Measurements from ENCODE around the gene KIAA0586.
"Not testable (repeated sequence)": the region's sequence is repeated elsewhere in the genome, so short reads cannot be mapped to it uniquely, and the experiment has no call there.

Gene KIAA0586

GRCh38 chr14:58464652-58465051, 37.1 kb downstream of the KIAA0586 start:
- DNase-seq (ENCODE audit: low read depth in 2 of 2) = no peak

GRCh38 chr14:58465421-58465820, 37.9 kb downstream of the KIAA0586 start:
- no peak for DNase-seq (ENCODE audit: low read depth in 2 of 2)

GRCh38 chr14:58466459-58466858, 38.9 kb downstream of the KIAA0586 start:
- DNase-seq (ENCODE audit: low read depth in 2 of 2) = no peak

- DNase-seq (ENCODE audit: low read depth in 2 of 2) = no peak
Measured at GRCh38 chr14:58467575-58467974, 40.1 kb downstream of the KIAA0586 start.

GRCh38 chr14:58469309-58469708, 41.8 kb downstream of the KIAA0586 start:
- no peak for DNase-seq (ENCODE audit: low read depth in 2 of 2)

- no peak for DNase-seq (ENCODE audit: low read depth in 2 of 2)
Measured at GRCh38 chr14:58476320-58476719, 48.8 kb downstream of the KIAA0586 start.

- no peak for DNase-seq (ENCODE audit: low read depth in 2 of 2)
Measured at GRCh38 chr14:58477653-58478052, 50.1 kb downstream of the KIAA0586 start.

- not testable (repeated sequence) for DNase-seq (ENCODE audit: low read depth in 2 of 2)
Measured at GRCh38 chr14:58478329-58478728, 50.8 kb downstream of the KIAA0586 start.

- no peak for DNase-seq (ENCODE audit: low read depth in 2 of 2)
Measured at GRCh38 chr14:58479975-58480374, 52.5 kb downstream of the KIAA0586 start.

- DNase-seq (ENCODE audit: low read depth in 2 of 2) = no peak
Measured at GRCh38 chr14:58484176-58484575, 56.7 kb downstream of the KIAA0586 start.

- no peak for DNase-seq (ENCODE audit: low read depth in 2 of 2)
Measured at GRCh38 chr14:58488550-58488949, 61.0 kb downstream of the KIAA0586 start.

- no peak for DNase-seq (ENCODE audit: low read depth in 2 of 2)
Measured at GRCh38 chr14:58491593-58491992, 64.1 kb downstream of the KIAA0586 start.

- no peak for DNase-seq (ENCODE audit: low read depth in 2 of 2)
Measured at GRCh38 chr14:58492044-58492443, 64.5 kb downstream of the KIAA0586 start.

- no peak for DNase-seq (ENCODE audit: low read depth in 2 of 2)
Measured at GRCh38 chr14:58501214-58501816, 73.8 kb downstream of the KIAA0586 start.

GRCh38 chr14:58513272-58513671, 85.8 kb downstream of the KIAA0586 start:
- no peak for DNase-seq (ENCODE audit: low read depth in 2 of 2)

- DNase-seq (ENCODE audit: low read depth in 2 of 2) = no peak
Measured at GRCh38 chr14:58517592-58517991, 90.1 kb downstream of the KIAA0586 start.

GRCh38 chr14:58525691-58526090, 98.2 kb downstream of the KIAA0586 start:
- not testable (repeated sequence) for DNase-seq (ENCODE audit: low read depth in 2 of 2)

GRCh38 chr14:58533446-58533845, 105.9 kb downstream of the KIAA0586 start:
- DNase-seq (ENCODE audit: low read depth in 2 of 2) = no peak

- no peak for DNase-seq (ENCODE audit: low read depth in 2 of 2)
Measured at GRCh38 chr14:58535044-58535443, 107.5 kb downstream of the KIAA0586 start.

GRCh38 chr14:58537004-58537403, 109.5 kb downstream of the KIAA0586 start:
- DNase-seq (ENCODE audit: low read depth in 2 of 2) = no peak

GRCh38 chr14:58540749-58541632, 113.5 kb downstream of the KIAA0586 start:
- no peak for DNase-seq (ENCODE audit: low read depth in 2 of 2)

GRCh38 chr14:58541633-58542022, 114.1 kb downstream of the KIAA0586 start:
- DNase-seq (ENCODE audit: low read depth in 2 of 2) = no peak

GRCh38 chr14:58543253-58543652, 115.7 kb downstream of the KIAA0586 start:
- no peak for DNase-seq (ENCODE audit: low read depth in 2 of 2)
